K562 (cell line): ENCODE data around the gene SUCNR1. TPM values are rescaled to one million over a fixed set of nuclear protein-coding genes. Genes with fewer than 3 reads are reported as not detected.

ENCODE experiments used
- ARID2 ChIP-seq: fragments of 450-650 bp; IDR thresholded peaks from 2 replicates; pipeline ENCODE4 v1.6.1; 2017; ENCODE audit warnings: antibody characterized with exemption, mild to moderate bottlenecking
- ARNT ChIP-seq, 2 experiments: fragments of 450-650 bp; IDR thresholded peaks; 2 replicates each; pipeline ENCODE4 v1.6.1; 2016; ENCODE audit warnings: mild to moderate bottlenecking in 1 of 2
- CBFA2T2 ChIP-seq: fragments of 450-650 bp; conservative IDR thresholded peaks from 2 replicates; pipeline ENCODE4 v1.6.1; 2017; ENCODE audit warnings: mild to moderate bottlenecking
- CHD1 ChIP-seq: fragments of 200-600 bp; sonication (generic); IDR thresholded peaks from one replicate; pipeline ENCODE4 v1.6.1; 2012; ENCODE audit warnings: mild to moderate bottlenecking, moderate library complexity, low read length, inconsistent platforms
- CTBP1 ChIP-seq: fragments of 450-650 bp; IDR thresholded peaks from 2 replicates; pipeline ENCODE4 v1.6.1; 2016; ENCODE audit warnings: borderline replicate concordance
- CXXC5 ChIP-seq: fragments of 250-450 bp; sonication (Bioruptor Pico); IDR thresholded peaks from 2 replicates; pipeline ENCODE4 v1.8.0; 2022; ENCODE audit warnings: inconsistent platforms, mild to moderate bottlenecking, moderate library complexity
- ELK3 ChIP-seq: fragments of 450-650 bp; formaldehyde crosslinking; IDR thresholded peaks from 2 replicates; pipeline ENCODE4 v1.4.0; 2020; ENCODE audit warnings: mild to moderate bottlenecking
- ESRRA ChIP-seq: fragments of 450-650 bp; IDR thresholded peaks from 2 replicates; pipeline ENCODE4 v1.6.1; 2014; ENCODE audit warnings: low read depth, mild to moderate bottlenecking, moderate library complexity, borderline replicate concordance
- ETV1 ChIP-seq: fragments of 450-650 bp; conservative IDR thresholded peaks from 2 replicates; pipeline ENCODE4 v1.6.1; 2016; ENCODE audit warnings: missing genetic modification characterization, control low read depth, low read depth, missing compliant biosample characterization
- HDAC2 ChIP-seq: fragments of 450-650 bp; IDR thresholded peaks from 2 replicates; pipeline ENCODE4 v1.6.1; 2016; ENCODE audit warnings: mild to moderate bottlenecking
- HLTF ChIP-seq: fragments of 450-650 bp; IDR thresholded peaks from 2 replicates; pipeline ENCODE4 v1.6.1; 2016
- HNRNPK ChIP-seq: fragments of 200-400 bp; formaldehyde crosslinking; IDR thresholded peaks from one replicate; pipeline ENCODE4 v1.6.1; 2018; ENCODE audit warnings: mild to moderate bottlenecking, low read depth, low read length; ENCODE audit not compliant: poor library complexity, severe bottlenecking
- MAFF ChIP-seq: IDR thresholded peaks from 2 replicates; pipeline ENCODE4 v1.6.1; 2012; ENCODE audit warnings: low read length, improper control_type of control experiment
- MGA ChIP-seq: fragments of 450-650 bp; IDR thresholded peaks from 2 replicates; pipeline ENCODE4 v1.6.1; 2016; ENCODE audit warnings: mild to moderate bottlenecking, moderate library complexity
- POLR2B ChIP-seq: fragments of 450-650 bp; IDR thresholded peaks from 2 replicates; pipeline ENCODE4 v1.6.1; 2018; ENCODE audit warnings: low read depth; ENCODE audit not compliant: partially characterized antibody
- SMAD3 ChIP-seq: fragments of 450-650 bp; formaldehyde crosslinking; conservative IDR thresholded peaks from 2 replicates; pipeline ENCODE4 v1.4.0; 2020; ENCODE audit warnings: mild to moderate bottlenecking
- SP1 ChIP-seq: sonication (generic); formaldehyde crosslinking; IDR thresholded peaks from 2 replicates; pipeline ENCODE4 v1.8.1; 2022; ENCODE audit warnings: mild to moderate bottlenecking, missing genetic modification reagents
- TAF1 ChIP-seq: IDR thresholded peaks from 2 replicates; pipeline ENCODE4 v1.6.1; 2011; ENCODE audit warnings: mild to moderate bottlenecking, low read length, moderate library complexity; ENCODE audit not compliant: insufficient read depth, control insufficient read depth, severe bottlenecking; ENCODE audit errors: extremely low read depth
- ZNF174 ChIP-seq: fragments of 250-450 bp; sonication (Bioruptor Pico); IDR thresholded peaks from 2 replicates; pipeline ENCODE4 v1.4.0; 2020; ENCODE audit warnings: mild to moderate bottlenecking
- ZZZ3 ChIP-seq: fragments of 450-650 bp; IDR thresholded peaks from 2 replicates; pipeline ENCODE4 v1.6.1; 2016; ENCODE audit warnings: antibody characterized with exemption, mild to moderate bottlenecking, moderate library complexity
- polyA plus RNA-seq, 8 experiments: library from polyadenylated mRNA; depleted of rRNA in 4 of 8; stranded (reverse) in 5 of 8; unstranded in 3 of 8; fragments of >200 nt; fragmentation: Nextera tagmentation in 2 of 8; fragmentation: Illumina TruSeq in 1 of 8; extraction: Ambion mirVana in 2 of 8; extraction: Trizol in 1 of 8; gene quantifications; 2 replicates each; pipeline versions ENCODE4 v1.2.1 to v1.2.3, GENCODE V29; 2011 to 2014; ENCODE audit warnings: inconsistent platforms in 1 of 8, missing spikeins in 1 of 8
- total RNA-seq, 7 experiments: library from RNA; depleted of rRNA in 6 of 7; stranded (reverse); fragments of >200 nt in 6 of 7; fragmentation: Illumina TruSeq in 2 of 7; extraction: Trizol in 2 of 7; gene quantifications; 2 replicates each; pipeline versions ENCODE4 v1.2.1 to v1.2.3, GENCODE V29; 2011 to 2021; ENCODE audit warnings: low replicate concordance in 1 of 7

SUCNR1 gene
- total and polyA plus RNA-seq, 9 of the 15 experiments (the other 6 are each of a cell fraction or from before 2014, with no cell fraction given): 0.04 to 0.54 (median 0.13) TPM

- TF ChIP-seq HNRNPK (no peak), ESRRA (no peak), ELK3 (CRISPR knock-in tag) (no peak), CHD1 (no peak), ZZZ3 (no peak), POLR2B (no peak), ZNF174 (CRISPR knock-in tag) (no peak), ARID2 (no peak), ETV1 (tag) (0 out of 2 replicates have a peak, but pooled peaks have one; percentile 15), SMAD3 (CRISPR knock-in tag) (no peak), TAF1 (no peak), HDAC2 (peak; percentile 62; the same call in 1 of the 2 replicates), ARNT (IDR thresholded peaks at IDR 0.05) (0 out of 4 replicates have a peak, but pooled peaks of 1 of the 2 experiments have one; percentile 50), MGA (no peak), HLTF (no peak), MAFF (no peak), CXXC5 (CRISPR knock-in tag) (no peak), CBFA2T2 (peak; percentile 77), SP1 (CRISPR knock-in tag) (no peak), CTBP1 (peak; percentile 66)
These were observed 3.8 kb downstream of the SUCNR1 start (continued) for GRCh38 chr3:151877269-151877668.
